Naive B cell (primary cell): ENCODE measurements around the gene C22orf23. TPM values are rescaled to one million over a fixed set of nuclear protein-coding genes. Genes with fewer than 3 reads are reported as not detected.

ENCODE experiments used
- ATAC-seq, 2 donors: fragments of 150-1000 bp; cut with Tn5 transposase; 2 replicates each; pipeline ENCODE4 v1.10.0; 2021; ENCODE audit warnings: low read depth in 2 of 2, mild to moderate bottlenecking in 2 of 2, moderate library complexity in 2 of 2
- DNase-seq: peaks from one replicate; pipeline ENCODE4 v3.0.0; 2022
- H3K27ac Mint-ChIP-seq, 6 donors: one replicate each; pipeline ENCODE4 v1.8.0; 2020 to 2022; ENCODE audit warnings: mild to moderate bottlenecking in 6 of 6, mixed read lengths in 6 of 6, moderate library complexity in 5 of 6, inconsistent platforms in 2 of 6
- H3K27me3 Mint-ChIP-seq, 3 donors: one replicate each; pipeline ENCODE4 v1.8.0; 2021 to 2022; ENCODE audit warnings: mixed read lengths in 3 of 3, mild to moderate bottlenecking in 1 of 3
- H3K36me3 Mint-ChIP-seq, 2 donors: one replicate each; pipeline ENCODE4 v1.8.0; 2020 to 2022; ENCODE audit warnings: mixed read lengths in 2 of 2, inconsistent platforms in 1 of 2, mild to moderate bottlenecking in 1 of 2
- H3K4me1 Mint-ChIP-seq, 3 donors: one replicate each; pipeline ENCODE4 v1.8.0; 2020 to 2022; ENCODE audit warnings: mixed read lengths in 3 of 3, inconsistent platforms in 1 of 3, mild to moderate bottlenecking in 1 of 3, moderate library complexity in 1 of 3
- H3K4me3 Mint-ChIP-seq, 8 donors: one replicate each; pipeline ENCODE4 v1.8.0; 2020 to 2022; ENCODE audit warnings: mild to moderate bottlenecking in 8 of 8, mixed read lengths in 8 of 8, moderate library complexity in 8 of 8, inconsistent platforms in 2 of 8
- H3K9me3 Mint-ChIP-seq, 7 donors: one replicate each; pipeline ENCODE4 v1.8.0; 2020 to 2022; ENCODE audit warnings: mixed read lengths in 7 of 7, mild to moderate bottlenecking in 5 of 7, inconsistent platforms in 2 of 7, moderate library complexity in 1 of 7
- polyA plus RNA-seq, 6 donors: library from polyadenylated mRNA; unstranded; fragments of 300-500 nt; fragmentation: Illumina TruSeq; gene quantifications; one replicate each; pipeline ENCODE4 v1.2.3, GENCODE V29; 2021; ENCODE audit warnings: low read depth in 6 of 6

The C22orf23 gene
- polyA plus RNA-seq, 6 donors from 2014 or later: not detected

DNA sequence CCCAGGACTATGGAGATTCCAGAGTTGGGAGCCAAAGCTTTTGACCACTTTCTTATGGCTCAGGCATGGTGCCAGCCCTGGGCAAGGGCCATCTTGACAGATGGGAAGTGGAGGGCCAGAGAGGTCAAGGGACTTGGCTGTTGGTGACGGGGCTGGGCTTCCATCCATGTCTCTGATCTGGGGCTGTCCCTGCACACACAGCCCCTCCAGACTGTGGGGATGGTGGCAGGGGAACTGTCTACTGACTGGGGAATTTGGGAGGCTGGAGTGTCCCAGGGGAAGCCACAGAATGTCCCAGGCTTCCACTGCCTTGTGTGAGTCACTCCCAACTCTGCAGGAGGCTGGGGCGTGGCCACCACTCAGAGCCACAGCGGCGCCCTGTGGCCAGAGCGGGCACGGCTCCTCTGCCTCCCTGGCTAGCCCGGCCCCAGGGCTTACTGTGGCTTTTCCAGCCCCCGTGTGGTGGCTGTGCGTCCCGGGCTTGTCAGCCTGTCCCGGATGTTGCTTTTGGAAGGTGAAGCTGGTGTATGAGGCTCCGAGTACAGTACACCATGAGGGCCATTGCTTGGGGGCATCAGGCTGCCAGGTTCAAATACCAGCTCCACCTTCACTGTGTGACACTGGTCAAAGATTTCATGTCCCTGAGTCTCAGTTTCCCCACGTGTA lies 19.6 kb downstream of the C22orf23 start:
- DNase-seq (peak; percentile 71), ATAC-seq (peak; percentile 99)
- Mint-ChIP-seq H3K9me3 (no peaks in the 10 kb centered on the region), H3K36me3 (peaks cover 0 to 10% of the 10 kb centered on the region in 2 donors), H3K4me3 (no peak overlapping the region), H3K27ac (peak overlapping the region in 3 of 6 donors; percentile 59 to 73 (median 64)), H3K4me1 (peaks cover 5 to 31% (median 21%) of the 10 kb centered on the region in 3 donors), H3K27me3 (no peaks in the 10 kb centered on the region)

DNA sequence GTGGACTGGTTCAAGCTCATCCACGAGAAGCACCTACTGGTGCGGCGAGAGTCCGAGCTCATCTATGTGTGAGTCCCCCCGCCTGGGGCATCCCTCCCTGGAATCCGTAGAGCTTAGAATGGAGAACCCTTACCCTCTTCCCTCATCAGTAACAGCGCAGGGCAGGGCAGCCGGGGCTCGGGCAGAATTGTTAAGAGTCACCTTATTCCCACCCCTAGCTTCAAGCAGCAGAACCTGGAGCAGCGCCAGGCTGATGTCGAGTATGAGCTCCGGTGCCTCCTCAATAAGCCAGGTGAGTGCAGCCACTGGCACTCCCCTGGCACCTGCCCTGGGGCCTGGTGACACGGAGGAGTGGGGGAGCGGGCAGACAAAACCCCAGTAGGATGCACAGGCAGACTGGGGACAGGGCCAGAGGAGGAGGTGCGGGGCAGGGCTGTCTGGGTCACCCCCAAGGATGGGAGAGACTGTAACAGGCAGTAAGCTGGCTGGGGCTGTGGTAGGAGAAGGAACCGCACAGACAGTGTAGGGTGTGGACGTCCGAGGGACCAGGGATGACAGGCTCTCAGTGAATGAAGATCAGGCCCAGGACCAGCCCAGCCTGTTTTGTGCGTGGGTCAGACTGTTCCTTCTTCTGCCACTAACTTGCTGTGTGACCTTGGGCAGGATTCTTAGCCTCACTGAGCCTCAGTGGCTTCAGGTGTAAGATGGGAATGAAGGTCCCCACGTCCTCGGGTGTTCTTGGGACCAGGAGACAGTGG lies 20.4 kb downstream of the C22orf23 start:
- peak overlapping the region in 2 of 6 donors; percentile 11 to 34 for H3K27ac Mint-ChIP-seq
- peaks cover 9 to 31% (median 21%) of the 10 kb centered on the region in 3 donors for H3K4me1 Mint-ChIP-seq
- no peak for ATAC-seq

DNA sequence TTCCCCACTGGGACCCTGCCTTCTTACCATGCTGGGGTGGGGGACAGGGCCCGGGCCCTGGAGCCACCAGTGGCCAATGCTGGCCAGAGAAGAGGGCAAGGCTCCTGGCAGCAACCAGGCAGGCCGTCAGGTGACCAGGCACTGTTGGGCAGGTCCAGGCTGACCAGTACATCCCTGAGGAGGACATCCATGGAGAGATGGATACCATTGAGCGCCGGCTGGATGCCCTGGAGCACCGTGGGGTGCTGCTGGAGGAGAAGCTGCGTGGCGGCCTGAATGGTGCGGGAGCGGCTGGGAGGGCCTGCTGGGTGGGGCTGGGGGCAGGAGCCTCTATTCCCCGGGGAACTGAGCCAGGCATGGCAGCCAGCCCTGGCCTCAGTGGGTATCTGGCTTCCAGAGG lies 21.0 kb downstream of the C22orf23 start:
- Mint-ChIP-seq H3K4me3 (no peak overlapping the region), H3K9me3 (no peaks in the 10 kb centered on the region), H3K27me3 (no peaks in the 10 kb centered on the region), H3K27ac (peak overlapping the region in 2 of 6 donors; percentile 34 to 76), H3K36me3 (peaks cover 5 to 11% of the 10 kb centered on the region in 2 donors), H3K4me1 (peaks cover 9 to 31% (median 21%) of the 10 kb centered on the region in 3 donors)
- ATAC-seq (no peak), DNase-seq (no peak)

More for the DNA sequence above, 20.4 kb downstream of the C22orf23 start:
- Mint-ChIP-seq H3K9me3 (no peaks in the 10 kb centered on the region), H3K36me3 (peaks cover 5 to 16% of the 10 kb centered on the region in 2 donors), H3K27me3 (no peaks in the 10 kb centered on the region), H3K4me3 (no peak overlapping the region)
- DNase-seq: no peak

DNA sequence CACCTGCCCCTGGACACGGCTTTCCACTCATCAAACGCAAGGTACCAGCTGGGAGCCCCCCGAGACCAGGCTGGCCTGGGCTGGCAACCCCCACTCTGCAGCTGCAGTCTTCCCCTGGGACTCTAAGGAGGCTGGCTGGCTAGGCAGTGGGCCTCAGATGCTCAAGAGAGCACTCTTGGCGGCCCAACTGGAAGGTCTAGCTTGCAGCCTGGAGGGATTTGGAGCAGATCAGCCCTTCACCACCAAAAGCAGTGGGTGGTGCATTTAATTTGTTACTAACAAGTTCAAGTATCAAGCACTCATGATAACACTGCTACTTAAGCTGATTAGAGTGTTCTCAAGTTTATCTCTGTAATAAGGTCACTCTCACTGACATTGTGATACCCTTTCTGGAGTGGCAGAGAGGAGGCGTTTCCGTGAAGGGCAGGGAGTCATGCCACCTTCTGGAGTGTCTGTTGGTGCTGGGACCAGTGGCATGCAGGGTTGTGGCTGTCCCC lies 21.5 kb downstream of the C22orf23 start:
- peaks cover 9 to 31% (median 21%) of the 10 kb centered on the region in 3 donors for H3K4me1 Mint-ChIP-seq
- no peaks in the 10 kb centered on the region for H3K27me3 Mint-ChIP-seq
- ATAC-seq (no peak), DNase-seq (no peak)
- no peaks in the 10 kb centered on the region for H3K9me3 Mint-ChIP-seq
- H3K4me3 Mint-ChIP-seq: no peak overlapping the region
- peak overlapping the region in 1 of 6 donors; percentile 76 for H3K27ac Mint-ChIP-seq
- H3K36me3 Mint-ChIP-seq: peaks cover 5 to 8% of the 10 kb centered on the region in 2 donors

DNA sequence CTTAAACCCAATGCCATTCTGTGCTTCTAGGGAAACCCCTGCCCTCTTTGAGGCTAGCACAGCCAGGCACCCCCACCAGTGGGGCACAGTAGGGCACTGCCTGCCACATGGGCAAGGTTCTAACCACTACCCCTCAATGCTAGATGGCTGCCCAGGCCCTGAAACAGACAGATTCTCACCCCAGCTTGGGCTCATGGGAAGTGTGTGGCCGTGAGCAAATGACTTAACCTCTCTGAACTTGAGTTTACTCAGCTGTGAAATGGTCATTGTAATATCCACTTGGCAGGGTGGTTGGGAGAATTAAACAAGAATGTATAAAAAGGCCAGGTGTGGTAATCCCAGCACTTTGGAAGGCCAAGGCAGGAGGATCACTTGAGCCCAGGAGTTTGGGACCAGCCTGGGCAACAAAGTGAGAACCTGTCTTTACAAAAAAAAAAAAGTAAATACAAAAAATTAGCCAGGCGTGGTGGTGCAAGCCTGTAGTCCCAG lies 22.4 kb downstream of the C22orf23 start:
- Mint-ChIP-seq H3K27ac (peak overlapping the region in 1 of 6 donors; percentile 83), H3K36me3 (peaks cover 5 to 8% of the 10 kb centered on the region in 2 donors), H3K4me1 (peaks cover 9 to 31% (median 21%) of the 10 kb centered on the region in 3 donors)

DNA sequence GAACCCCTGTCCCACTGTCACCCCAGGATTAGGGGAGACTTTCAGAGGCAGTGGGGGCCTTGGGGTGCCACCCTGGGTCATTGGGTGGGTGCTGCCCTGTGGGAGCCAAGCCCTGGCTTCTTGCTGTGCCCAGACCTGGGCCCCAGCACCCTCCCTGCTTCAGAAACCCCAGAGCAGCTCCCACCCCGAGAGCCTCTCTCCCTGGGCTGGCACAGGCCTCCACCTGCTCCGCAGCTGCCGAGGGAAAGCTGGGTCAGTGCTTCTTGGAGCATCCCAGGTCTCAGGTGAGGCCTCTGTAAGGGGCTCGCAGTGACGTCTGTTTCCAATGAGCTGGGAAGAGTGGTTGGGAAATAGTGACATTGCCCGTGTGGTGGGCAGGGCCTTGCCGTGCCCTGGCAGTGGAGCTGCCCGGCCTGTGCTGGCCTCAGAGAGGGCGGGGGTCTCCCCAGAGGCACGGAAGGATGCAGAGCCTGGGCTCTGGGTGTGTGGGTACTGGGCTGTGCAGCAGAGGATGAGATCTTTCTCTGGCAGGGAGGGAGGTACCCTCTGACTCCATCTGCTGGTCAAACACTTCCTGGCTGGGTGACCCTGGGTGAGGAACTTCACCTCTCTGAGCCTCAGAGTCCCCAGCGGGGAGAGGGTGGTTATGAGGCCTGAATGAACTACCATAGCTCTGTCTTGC lies 23.0 kb downstream of the C22orf23 start:
- ATAC-seq (no peak), DNase-seq (no peak)
- no peaks in the 10 kb centered on the region for H3K27me3 Mint-ChIP-seq
- H3K27ac Mint-ChIP-seq: peak overlapping the region in 1 of 6 donors; percentile 83
- H3K36me3 Mint-ChIP-seq: peaks cover 5 to 8% of the 10 kb centered on the region in 2 donors
- no peaks in the 10 kb centered on the region for H3K9me3 Mint-ChIP-seq
- no peak overlapping the region for H3K4me3 Mint-ChIP-seq
- peaks cover 9 to 31% (median 21%) of the 10 kb centered on the region in 3 donors for H3K4me1 Mint-ChIP-seq

More for the DNA sequence above, 22.4 kb downstream of the C22orf23 start:
- no peak for DNase-seq
- no peaks in the 10 kb centered on the region for H3K27me3 Mint-ChIP-seq
- ATAC-seq: no peak
- H3K4me3 Mint-ChIP-seq: no peak overlapping the region
- no peaks in the 10 kb centered on the region for H3K9me3 Mint-ChIP-seq

DNA sequence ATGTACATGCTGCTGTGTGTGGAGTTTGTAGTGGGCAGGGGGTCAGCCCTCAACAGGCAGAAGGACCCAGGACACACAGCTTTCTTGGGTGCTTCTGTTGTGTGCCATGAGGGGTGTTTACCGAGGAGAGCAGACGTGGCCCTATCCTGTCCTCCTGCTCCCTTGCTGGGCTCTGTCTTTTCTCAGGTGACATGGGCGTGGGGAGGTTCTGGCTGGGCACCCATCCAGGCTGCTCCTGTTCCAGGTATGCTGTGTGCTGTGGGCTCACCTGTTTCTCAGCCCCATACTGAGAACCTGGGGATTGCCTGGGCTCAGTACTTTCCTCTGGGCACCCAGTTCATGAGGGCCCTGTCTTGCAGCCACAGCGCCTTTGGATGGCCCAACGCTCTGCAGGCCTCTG lies 24.0 kb downstream of the C22orf23 start:
- H3K9me3 Mint-ChIP-seq: no peaks in the 10 kb centered on the region
- H3K4me3 Mint-ChIP-seq: no peak overlapping the region
- H3K4me1 Mint-ChIP-seq: peaks cover 9 to 31% (median 21%) of the 10 kb centered on the region in 3 donors
- H3K27me3 Mint-ChIP-seq: no peaks in the 10 kb centered on the region
- peaks cover 5 to 8% of the 10 kb centered on the region in 2 donors for H3K36me3 Mint-ChIP-seq
- DNase-seq: no peak
- peak overlapping the region in 1 of 6 donors; percentile 55 for H3K27ac Mint-ChIP-seq
- no peak for ATAC-seq

DNA sequence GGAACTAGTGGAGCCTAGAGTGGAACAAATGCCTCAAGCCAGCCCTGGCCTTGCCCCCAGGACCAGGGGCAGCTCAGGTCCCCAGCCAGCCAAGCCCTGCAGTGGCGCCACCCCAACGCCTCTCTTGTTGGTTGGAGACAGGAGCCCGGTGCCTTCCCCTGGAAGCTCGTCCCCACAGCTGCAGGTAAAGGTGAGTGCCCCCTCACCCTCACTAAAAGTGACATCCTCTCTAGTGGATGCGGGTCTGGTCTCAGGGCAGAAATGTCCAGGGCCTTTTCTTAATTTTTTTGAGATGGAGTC lies 25.8 kb downstream of the C22orf23 start:
- peaks cover 4 to 14% (median 7%) of the 10 kb centered on the region in 3 donors for H3K4me1 Mint-ChIP-seq
- no peak overlapping the region for H3K4me3 Mint-ChIP-seq
- H3K9me3 Mint-ChIP-seq: no peaks in the 10 kb centered on the region
- peaks cover 5 to 8% of the 10 kb centered on the region in 2 donors for H3K36me3 Mint-ChIP-seq
- no peak overlapping the region for H3K27ac Mint-ChIP-seq
- ATAC-seq (no peak), DNase-seq (no peak)
- H3K27me3 Mint-ChIP-seq: no peaks in the 10 kb centered on the region

- peaks cover 5 to 8% of the 10 kb centered on the region in 2 donors for H3K36me3 Mint-ChIP-seq
- no peak for DNase-seq
- H3K27me3 Mint-ChIP-seq: no peaks in the 10 kb centered on the region
- no peak overlapping the region for H3K27ac Mint-ChIP-seq
- peaks cover 4 to 14% (median 7%) of the 10 kb centered on the region in 3 donors for H3K4me1 Mint-ChIP-seq
- no peaks in the 10 kb centered on the region for H3K9me3 Mint-ChIP-seq
- no peak for ATAC-seq
- H3K4me3 Mint-ChIP-seq: no peak overlapping the region
Measured at GRCh38 chr22:37926771-37927636, 26.4 kb downstream of the C22orf23 start.

DNA sequence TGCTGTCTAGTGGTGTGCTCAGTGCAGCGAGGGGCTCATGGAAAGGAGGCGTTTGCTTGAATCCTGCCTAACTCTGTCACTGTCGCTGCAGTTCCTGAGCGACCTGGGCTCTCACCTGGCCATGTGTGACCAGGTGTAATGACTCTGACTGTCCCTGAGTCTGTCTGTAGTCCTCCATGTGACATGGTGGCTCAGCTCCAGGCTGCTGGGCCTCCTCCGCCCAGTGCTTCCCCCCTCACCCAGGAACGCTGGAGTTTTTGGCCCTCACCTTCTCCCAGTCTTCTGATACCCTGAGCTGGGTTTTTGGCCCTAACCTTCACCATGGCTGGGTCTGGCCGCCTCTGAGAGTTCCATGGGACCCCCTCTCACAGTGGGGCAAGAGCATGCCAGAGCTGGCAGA lies 27.0 kb downstream of the C22orf23 start:
- no peak for ATAC-seq
- no peaks in the 10 kb centered on the region for H3K27me3 Mint-ChIP-seq
- no peaks in the 10 kb centered on the region for H3K9me3 Mint-ChIP-seq
- no peak overlapping the region for H3K27ac Mint-ChIP-seq
- DNase-seq: no peak
- no peak overlapping the region for H3K4me3 Mint-ChIP-seq
- peaks cover 4 to 14% (median 6%) of the 10 kb centered on the region in 3 donors for H3K4me1 Mint-ChIP-seq
- peaks cover 5 to 8% of the 10 kb centered on the region in 2 donors for H3K36me3 Mint-ChIP-seq

DNA sequence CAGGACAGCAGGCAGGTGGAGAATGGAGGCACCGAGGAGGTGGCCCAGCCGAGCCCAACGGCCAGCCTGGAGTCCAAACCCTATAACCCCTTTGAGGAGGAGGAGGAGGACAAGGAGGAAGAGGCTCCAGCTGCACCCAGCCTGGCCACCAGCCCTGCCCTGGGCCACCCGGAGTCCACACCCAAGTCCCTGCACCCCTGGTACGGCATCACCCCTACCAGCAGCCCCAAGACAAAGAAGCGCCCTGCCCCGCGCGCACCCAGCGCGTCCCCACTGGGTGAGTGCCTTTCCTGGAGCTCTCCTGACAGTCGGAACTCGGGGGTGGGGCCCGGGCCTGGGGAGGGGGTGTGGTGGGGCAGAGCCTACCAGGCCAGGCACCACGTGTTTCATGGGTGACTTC lies 27.6 kb downstream of the C22orf23 start:
- ATAC-seq: no peak
- no peaks in the 10 kb centered on the region for H3K9me3 Mint-ChIP-seq
- no peaks in the 10 kb centered on the region for H3K27me3 Mint-ChIP-seq
- no peak overlapping the region for H3K4me3 Mint-ChIP-seq
- no peak overlapping the region for H3K27ac Mint-ChIP-seq
- peaks cover 5 to 8% of the 10 kb centered on the region in 2 donors for H3K36me3 Mint-ChIP-seq
- peaks cover 2 to 13% (median 4%) of the 10 kb centered on the region in 3 donors for H3K4me1 Mint-ChIP-seq
- DNase-seq: no peak

GRCh38 chr22:37925330-37925729 lies 28.1 kb downstream of the C22orf23 start:
- Mint-ChIP-seq H3K4me1 (peaks cover 4 to 10% (median 4%) of the 10 kb centered on the region in 3 donors), H3K27ac (no peak overlapping the region), H3K4me3 (no peak overlapping the region), H3K9me3 (no peaks in the 10 kb centered on the region), H3K36me3 (peaks cover 5 to 8% of the 10 kb centered on the region in 2 donors), H3K27me3 (no peaks in the 10 kb centered on the region)
- ATAC-seq (no peak), DNase-seq (no peak)
